ENCODE data around the gene SOX4.

- TF ChIP-seq CTCF (IDR thresholded peaks at IDR 0.05; ENCODE audit: low read length) = no peak
- no peak for TF ChIP-seq EZH2 (IDR thresholded peaks at IDR 0.05; ENCODE audit: borderline replicate concordance, low read length)
Measured at GRCh38 chr6:21625642-21626041, 32.1 kb downstream of the SOX4 start.
